SK-N-MC (cell line): ENCODE results near the gene RUNX1.
"Not testable (repeated sequence)": the region's sequence is repeated elsewhere in the genome, so short reads cannot be mapped to it uniquely, and the experiment has no call there.

Source experiments
- EZH2 ChIP-seq: fragments of 200-600 bp; sonication (generic); IDR thresholded peaks from one replicate; pipeline ENCODE4 v1.6.1; 2017; ENCODE audit warnings: antibody characterized with exemption
- FOXP2 ChIP-seq: optimal IDR thresholded peaks from 2 replicates; pipeline ENCODE3; 2011; ENCODE audit warnings: mild to moderate bottlenecking, moderate library complexity; ENCODE audit not compliant: insufficient read depth; ENCODE audit errors: extremely low read length, control extremely low read depth
- POLR2AphosphoS5 ChIP-seq: IDR thresholded peaks from 2 replicates; pipeline ENCODE4 v1.6.1; 2012; ENCODE audit warnings: mild to moderate bottlenecking, low read depth, low read length, borderline replicate concordance

DNA sequence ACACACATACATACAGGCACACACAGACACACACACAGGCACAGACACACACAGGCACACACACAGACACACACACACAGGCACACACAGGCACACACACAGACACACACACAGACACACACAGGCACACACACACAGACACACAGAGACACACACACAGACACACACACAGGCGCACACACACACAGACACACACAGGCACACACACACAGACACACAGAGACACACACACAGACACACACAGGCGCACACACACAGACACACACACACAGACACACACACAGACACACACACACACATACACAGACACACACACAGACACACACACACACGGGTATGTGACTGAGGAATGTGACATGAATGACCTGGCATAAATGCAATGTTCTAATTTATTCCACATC, 55.6 kb downstream of the RUNX1 start:
- TF ChIP-seq EZH2, POLR2AphosphoS5, FOXP2: not testable (repeated sequence)
